ENCODE results near the gene SUGP2. TPM values are rescaled to one million over a fixed set of nuclear protein-coding genes. Genes with fewer than 3 reads are reported as not detected.

Gene SUGP2
- total RNA-seq, 1 donor from 2014 or later = 102 TPM

DNA sequence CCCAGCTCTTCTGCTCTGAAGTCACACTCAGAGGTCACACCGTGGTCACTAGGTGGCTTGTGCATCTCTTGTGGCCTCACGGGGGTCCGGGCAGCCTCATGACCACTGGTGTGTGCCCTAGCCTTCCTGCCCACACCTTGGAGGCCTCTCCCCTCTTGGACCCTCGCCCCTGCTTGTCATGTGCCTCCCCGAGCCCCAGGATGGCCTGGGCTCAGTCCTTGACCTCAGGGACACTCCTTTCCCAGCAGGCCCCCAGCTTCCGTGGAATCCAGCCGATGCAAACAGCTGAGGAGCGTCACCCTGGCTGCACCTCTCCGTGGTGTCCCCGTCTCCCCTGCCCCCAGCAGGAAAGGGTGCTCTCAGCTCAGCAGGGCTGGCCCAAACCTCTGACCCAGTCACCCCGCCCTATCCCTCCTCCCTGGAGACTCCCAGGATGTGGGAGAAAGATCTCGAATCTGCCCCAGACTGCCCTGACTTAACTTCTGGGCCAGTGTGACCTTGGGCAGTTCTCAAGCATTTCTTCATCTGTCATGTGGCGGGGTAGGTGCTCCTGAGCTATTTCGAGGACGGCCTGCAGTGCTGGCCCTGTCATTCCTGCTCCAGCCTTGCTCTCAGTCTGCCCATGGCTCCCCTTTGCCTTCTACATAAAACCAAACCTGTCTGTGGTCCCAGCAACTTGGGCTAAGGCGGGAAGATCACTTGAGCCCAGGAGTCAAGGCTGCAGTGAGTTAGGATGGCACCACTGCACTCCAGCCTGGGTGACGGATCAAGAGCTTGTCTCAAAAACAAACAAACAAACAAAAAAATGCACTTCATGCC, 25.9 kb upstream of the SUGP2 start:
- no peak for DNase-seq

DNA sequence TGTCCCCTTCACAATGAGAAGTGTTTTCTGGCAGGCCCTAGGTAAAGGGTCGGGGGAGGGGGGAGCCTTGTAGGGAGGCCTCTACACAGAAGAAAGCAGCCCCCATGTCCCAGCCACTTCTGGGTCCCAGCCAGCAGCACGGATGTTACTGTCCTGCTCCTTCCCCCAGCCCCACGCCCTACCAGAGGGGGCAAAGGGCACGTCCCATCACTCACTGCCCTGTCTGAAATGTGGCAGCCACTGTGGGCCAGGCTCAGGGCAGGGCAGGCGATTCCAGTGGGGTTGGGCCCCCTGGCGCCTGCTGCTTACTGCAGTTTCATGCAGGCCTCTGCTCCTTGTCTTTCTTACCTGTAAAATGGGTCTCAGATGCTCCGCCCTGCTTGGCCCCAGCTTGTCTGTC, 24.4 kb upstream of the SUGP2 start:
- DNase-seq = no peak

DNA sequence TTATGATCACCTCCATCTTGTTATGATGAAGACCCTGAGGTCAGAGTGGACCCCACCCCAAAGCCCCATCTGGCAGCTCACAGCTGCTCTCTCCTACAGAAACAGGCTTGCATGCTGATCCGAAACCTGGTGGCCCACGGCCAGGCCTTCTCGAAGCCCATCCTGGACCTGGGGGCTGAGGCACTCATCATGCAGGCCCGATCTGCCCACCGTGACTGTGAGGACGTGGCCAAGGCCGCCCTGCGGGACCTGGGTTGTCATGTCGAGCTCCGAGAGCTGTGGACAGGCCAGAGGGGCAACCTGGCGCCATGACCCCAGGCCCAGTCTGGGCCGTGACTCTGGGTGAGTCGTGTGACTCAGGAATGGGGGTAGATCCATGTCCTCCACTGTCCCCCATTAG, 24.0 kb upstream of the SUGP2 start:
- no peak for DNase-seq

DNA sequence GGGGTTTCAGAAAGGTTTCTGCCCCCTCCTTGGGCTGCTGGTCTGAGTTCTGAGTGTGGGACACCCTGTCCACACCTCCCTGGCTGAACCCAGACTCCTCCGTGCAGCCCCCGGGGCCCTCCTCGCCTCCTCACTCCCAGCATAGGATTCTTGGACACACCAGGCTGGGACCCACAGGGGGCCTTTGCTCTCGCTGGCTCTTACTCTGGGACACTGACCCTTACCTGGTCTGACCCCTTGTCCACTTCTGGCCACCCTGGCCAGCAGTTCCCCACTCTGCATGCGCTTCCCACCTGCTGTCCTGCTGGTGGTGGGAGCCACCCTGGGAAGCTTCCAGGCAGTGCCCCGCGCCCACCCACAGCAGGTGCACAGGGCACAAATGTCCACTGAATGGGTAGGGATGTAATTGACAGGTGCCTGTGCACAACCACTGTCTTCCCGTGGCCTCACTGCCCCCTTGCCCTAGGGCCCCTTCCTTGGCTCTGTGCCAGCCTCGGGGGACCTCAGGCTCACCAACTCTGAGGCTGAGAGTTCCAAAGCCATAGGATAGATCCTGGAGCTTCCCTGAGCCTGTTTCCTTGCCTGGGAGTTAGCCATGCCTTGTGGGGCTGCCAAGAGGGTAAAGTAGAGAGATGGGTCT, 23.4 kb upstream of the SUGP2 start:
- no peak for DNase-seq

DNA sequence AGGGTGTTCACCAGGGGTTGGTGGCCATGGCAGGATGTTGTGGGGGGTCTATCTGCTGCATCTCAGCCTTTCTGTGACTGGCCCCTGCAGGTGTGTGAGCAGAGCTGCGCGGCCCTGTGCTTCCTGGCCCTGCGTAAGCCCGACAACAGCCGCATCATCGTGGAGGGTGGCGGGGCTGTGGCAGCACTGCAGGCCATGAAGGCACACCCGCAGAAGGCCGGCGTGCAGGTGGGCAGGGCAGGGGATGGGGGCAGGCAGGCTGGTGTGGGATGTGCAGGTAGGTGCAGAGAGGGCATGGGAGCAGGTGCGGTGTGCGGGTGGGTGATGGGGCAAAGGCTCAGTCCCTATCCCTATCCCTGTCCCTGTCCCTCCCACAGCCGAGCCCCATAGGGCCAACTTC, 22.4 kb upstream of the SUGP2 start:
- no peak for DNase-seq

DNA sequence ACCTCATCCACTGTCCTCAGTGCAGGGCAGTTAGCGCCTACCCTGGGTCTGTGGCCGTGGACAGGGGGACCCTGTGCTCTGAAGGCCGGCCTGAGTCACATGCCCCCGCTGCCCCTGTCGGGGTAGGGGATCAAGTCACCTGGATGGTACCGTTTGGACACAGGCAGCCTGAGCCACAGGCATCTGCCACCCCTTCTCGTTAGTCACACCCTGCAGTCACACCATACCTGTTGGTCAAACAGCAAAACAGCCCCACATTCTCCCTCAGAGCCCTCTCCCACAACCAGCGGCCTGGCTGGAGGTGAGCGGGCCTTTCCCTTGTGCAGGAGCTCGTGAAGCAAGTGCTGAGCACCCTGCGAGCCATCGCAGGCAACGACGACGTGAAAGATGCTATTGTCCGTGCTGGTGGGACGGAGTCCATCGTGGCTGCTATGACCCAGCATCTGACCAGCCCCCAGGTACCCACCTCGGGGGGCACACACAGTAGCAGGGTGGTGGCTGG, 21.7 kb upstream of the SUGP2 start:
- no peak for DNase-seq

DNA sequence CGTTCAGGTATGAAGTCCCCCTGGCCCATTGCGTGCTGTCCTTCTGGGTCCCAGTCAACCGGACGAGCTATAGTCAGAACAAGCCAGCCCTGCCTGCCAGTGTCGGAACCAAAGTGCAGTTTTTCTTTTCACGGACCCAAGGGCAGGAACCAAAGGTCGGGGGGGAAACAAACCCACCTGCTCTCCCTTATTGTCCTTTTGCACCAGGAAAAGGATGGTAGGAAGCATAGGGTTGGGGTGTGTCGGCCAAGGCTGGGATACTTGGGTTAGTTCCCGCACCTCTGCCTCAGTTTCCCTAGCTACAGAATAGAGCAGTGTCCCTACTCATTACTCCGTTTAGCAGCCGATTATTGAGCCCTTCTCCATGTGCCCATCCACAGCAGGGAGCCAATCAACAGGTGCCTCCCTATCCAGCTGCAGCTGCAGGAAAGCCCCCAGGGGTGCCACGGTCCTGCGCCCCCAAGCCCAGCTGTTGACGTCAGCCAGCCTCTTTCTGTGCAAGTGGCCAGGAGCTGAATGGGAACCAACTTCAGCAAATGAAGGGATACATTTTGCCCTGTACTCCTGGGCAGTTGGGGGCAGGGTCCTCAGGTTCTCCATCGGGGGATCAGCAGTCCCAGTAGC, 21.1 kb upstream of the SUGP2 start:
- no peak for DNase-seq

DNA sequence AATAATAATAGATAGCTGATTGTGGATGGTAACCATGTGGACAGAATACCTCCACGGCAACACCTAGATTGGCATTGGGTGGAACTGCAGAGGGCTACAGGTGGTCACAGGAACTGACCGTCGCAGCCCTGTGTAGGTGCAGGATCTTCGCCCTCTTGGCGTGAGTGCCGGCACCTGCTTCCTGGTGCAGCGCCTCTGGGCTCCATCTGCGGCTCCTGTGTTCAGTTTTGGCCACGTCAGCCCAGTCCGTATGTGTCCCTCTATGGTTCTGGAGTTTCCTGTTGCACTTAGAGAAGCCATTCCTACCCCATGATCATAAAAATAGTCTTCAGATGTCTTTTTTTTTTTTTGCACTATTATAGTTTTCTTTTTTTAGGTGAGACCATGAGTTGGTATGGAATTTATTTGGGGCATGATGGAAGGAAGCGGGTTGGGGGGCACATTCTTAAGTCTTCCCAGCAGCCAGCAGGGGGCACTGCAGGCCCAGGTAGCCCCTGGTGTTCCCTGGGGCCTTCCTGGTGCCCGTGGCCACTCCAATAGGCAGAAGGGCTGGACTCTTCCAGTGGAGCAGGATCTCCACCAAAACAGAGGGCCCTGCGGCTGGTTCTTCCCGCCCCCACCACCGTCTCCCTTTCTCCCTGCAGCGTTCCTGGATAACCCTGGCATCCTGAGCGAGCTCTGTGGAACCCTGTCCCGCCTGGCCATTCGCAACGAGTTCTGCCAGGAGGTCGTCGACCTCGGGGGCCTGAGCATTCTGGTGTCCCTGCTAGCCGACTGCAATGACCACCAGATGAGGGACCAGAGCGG, 20.4 kb upstream of the SUGP2 start:
- DNase-seq = no peak

DNA sequence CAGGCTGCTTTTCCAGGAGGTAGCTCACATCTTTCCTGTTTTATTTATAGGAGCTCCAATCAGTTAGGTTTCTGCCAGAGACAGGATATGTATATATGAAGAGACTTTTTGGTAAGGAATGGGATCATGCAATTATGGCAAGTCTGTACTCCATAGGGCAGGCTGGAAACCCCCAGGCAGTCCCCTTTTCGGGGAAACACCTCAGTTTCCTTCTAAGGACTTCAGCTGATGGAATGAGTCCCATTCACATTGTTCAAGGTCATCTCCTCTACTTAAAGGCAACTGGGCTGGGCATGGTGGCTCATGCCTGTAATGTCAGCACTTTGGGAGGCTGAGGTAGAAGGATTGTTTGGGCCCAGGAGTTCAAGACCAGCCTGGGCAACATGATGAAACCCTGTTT, 19.6 kb upstream of the SUGP2 start:
- no peak for DNase-seq

DNA sequence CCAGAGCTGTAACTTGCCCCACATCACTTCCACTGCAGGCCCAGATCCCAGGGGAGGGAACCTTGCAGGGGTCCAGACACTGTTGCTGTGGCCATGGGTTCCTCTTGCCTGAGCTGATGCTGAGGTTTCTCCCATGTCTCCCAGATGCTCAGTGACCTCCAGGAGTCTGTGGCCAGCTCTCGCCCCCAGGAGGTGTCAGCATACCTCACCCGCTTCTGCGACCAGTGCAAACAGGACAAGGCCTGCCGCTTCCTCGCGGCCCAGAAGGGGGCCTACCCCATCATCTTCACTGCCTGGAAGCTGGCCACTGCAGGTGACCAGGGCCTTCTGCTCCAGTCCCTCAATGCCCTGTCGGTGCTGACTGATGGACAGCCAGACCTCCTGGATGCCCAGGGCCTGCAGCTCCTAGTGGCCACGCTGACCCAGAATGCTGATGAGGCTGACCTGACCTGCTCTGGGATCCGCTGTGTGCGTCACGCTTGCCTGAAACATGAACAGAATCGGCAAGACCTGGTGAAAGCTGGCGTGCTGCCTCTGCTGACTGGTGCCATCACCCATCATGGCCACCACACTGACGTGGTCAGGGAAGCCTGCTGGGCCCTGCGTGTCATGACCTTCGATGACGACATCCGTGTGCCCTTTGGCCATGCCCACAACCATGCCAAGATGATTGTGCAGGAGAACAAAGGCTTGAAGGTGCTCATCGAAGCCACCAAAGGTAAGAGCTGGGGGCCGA, 18.3 kb upstream of the SUGP2 start:
- DNase-seq = no peak

DNA sequence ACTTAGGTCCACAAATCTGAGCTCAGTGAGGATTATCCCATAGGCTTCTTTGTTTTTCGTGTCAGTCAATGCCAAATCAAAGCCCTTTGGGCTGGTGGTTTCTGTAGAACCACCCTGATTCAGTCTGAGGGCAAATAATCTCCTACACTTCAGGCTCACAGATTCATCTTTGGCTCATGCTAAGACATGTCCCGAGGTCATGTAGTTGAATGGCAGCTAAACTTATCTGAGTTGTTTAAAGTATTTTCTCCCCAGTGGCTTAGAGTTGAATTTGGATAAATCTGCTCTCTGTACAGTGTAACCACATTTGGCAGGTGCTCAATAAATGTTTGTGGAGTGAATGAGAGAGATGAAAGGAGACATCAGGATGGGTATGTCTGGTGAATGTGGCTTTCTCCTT, 17.4 kb upstream of the SUGP2 start:
- no peak for DNase-seq

DNA sequence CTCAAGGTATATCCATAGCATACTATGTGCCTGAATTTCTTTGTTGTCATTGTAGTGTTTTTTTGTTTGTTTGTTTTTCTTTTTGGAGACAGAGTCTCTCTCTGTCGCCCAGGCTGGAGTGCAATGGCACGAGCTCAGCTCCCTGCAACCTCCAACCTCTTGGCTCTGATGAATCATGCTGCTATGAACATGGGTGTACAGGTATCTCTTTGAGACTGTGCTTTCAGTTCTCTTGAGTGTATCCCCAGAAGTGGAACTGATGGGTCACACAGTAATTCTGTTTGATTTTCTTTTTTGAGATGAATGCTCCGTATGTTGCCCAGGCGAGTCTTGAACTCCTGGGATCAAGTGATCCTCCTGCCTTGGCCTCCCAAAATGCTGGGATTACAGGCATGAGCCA, 16.8 kb upstream of the SUGP2 start:
- DNase-seq = no peak

DNA sequence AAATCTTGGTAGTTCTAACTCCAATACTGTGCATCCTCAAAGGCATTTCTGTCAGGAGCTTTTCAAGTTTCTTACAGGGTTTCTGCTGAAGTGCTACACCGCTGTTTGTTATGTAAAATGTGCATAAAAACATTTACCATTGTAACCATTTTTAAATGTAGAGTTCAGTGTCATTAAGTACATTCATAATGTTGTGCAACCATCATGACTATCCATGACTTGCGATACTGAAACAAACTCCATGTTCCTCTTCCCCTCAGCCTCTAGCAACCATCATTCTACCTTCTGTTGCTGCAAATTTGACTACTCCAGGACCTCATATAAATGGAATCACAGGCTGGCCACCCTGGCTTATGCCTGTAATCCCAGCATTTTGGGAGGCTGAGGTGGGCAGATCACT, 16.1 kb upstream of the SUGP2 start:
- DNase-seq = no peak

DNA sequence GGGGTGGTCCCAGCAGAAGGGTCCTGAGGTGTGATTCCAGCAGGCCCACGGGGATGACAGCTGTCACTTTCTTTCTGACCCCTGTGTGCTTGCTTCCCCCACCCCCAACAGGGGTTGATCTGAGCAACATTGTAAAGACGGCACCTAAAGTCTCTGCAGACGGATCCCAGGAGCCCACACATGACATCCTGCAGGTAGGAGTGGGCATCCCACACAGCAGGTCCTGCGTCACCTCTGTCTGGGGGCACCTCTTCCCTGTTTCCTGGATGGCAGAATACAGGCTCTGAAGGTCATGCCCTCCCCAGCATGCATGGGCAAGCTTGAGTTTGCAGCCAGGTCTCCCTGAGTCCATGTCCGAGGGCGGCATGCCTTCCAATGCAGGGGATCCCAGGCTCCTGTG, 10.6 kb upstream of the SUGP2 start:
- DNase-seq = no peak

DNA sequence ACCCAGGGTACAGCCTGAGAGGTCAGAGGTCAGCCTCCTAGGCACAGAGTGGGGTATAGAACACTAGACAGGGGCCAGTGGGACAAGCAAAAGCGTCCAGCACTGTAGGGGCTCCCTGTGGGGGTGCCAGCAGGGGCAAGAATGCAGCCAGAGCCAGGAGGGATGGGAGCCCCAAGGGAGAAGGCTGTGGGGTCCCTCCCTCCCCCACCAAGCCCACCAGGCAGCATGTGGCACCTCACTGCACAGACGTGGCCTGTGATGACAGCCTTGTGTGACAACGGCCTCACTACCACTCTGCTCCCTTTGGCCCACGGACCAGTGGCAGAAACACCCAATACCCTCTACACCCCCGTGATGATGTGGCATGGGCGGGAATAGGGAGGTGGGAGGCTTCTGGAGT, 10.2 kb upstream of the SUGP2 start:
- DNase-seq = no peak

DNA sequence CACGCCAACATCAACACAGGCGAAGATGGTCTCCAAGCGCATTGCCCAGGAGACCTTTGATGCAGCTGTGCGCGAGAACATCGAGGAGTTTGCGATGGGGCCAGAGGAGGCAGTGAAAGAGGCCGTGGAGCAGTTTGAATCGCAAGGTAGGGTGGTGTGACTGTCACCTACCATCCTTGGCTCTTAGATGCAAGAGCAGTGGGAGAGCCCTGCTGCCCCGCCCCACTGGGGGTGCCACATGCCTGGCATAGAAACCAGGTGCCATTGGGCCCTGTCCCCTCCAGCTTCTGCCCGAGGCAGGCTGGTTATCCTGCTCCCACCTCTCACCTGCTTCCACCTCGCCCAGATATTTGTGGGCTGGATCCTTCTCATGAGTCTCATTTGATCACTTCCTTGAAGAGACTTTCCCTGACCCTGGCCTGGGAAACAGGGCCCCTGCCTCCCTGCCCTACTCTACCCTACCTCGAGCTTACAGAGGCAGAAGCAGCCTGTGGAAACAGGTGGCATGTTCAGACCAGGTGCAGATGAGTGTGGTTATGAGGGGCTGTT, 9.5 kb upstream of the SUGP2 start:
- no peak for DNase-seq

DNA sequence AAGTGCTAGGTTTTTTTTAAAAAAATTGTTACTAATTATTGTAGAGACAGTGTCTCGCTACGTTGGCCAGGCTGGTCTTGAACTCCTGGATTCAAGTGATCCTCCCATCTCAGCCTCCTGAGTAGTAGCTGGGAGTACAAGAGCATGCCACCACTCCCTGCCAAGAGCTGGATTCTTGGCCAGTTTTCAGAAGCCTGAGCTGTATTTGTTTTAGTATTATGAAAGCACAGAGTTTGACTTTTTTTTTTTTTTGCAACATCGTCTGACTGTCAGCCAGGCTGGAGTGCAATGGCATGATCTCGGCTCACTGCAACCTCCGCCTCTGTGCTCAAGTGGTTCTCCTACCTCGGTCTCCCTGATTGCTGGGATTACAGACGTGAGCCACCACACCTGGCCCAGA, 7.1 kb upstream of the SUGP2 start:
- DNase-seq = no peak

DNA sequence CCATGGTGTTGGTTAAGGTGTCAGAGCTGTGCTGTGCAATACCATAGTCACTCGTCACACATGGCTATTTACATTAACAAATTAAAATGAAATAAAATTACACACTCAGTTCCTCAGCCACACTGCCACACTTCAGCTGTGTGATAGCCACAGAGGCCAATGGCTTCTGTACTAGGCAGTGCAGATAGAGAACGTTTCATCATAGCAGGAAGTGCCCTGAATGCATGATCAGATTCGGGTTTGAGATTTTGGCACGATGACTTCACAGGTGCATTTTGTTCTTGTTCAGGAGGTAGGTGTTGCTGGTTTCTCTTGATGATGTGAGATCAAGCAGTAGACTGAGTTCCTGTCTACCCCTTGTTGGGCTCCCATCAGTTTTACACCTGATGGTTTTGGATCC, 6.6 kb upstream of the SUGP2 start:
- DNase-seq = no peak

DNA sequence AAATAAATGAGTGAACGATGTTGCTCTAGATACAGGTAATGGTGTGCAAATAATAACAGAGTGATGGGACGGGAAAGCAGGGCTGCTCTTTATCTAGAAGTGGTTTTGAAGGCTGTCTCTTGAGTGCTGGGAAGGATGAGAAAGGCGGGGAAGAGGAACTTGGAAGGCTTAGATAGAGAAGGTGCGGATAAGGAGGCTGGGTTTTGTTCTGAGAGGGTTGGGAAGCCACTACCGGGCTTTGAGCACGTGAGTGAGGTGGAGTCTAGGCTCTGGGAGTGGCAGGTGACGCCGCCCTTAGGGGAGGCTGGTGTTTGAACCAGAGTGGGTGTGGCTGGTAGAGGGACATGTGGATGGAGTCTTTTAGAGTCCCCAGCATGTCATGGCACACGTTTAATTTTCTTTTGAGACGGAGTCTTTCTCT, 897 bp upstream of the SUGP2 start:
- peak; percentile 29 for DNase-seq

DNA sequence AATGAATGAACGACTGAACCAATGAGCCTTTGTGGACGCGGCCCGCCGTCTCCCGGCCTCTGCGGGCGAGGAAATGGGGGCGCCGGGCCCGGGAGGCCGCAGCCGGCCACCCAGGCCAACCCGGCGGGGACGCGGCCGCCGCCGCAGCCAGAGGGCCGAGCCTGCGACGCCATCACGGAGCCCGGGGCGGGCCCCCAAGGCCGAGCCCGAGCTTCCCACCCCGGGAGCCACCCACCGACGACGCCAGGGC, 216 bp downstream of the SUGP2 start:
- DNase-seq = no peak

DNA sequence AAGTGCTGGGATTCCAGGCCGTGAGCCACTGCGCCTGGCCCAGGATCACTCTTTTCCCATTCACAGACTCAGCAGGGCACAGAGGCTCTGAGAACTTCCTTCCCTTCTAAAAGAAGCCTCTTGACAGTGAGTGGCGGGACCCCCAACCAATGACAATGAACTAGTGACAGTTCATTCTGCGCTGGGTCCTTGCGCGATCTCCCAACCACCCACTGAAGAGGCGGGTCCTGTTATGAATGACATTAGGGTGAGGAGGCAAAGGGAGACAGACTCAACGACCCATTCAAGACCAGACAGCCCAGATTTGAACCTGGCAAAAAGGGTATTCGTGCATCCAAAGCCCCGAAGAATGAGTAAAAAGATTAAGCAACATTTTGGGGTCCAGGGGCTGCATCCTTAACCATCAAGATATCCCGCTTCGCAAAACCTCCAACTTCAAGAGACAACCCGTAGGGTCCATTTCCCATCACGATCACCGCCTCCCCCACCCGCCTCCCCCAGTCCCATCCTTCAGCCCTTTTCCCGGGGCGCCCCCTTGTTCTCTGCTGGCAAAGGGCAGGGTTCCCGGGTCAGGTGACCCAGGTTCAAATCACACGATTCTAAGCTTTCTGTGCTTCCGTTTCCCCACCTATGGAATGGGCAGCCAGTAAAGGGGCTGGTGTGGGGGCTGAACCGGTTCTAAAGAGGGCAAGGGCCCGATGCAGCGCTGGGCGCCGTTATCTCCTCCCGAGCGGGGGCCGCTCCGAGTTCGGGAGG, 719 bp downstream of the SUGP2 start:
- DNase-seq = peak; percentile 80

All from occipital lobe (tissue), 2 donors.